HG02840 (cell line): ENCODE measurements around the gene HILPDA.
"Not testable (repeated sequence)": the region's sequence is repeated elsewhere in the genome, so short reads cannot be mapped to it uniquely, and the experiment has no call there.

Experiments
- ATAC-seq: cut with Tn5 transposase; IDR thresholded peaks from one replicate; pipeline ENCODE4 v1.9.1; 2021; ENCODE audit warnings: mild to moderate bottlenecking, moderate library complexity, moderate number of reproducible peaks; ENCODE audit not compliant: unreplicated experiment, low FRiP score

Gene HILPDA

DNA sequence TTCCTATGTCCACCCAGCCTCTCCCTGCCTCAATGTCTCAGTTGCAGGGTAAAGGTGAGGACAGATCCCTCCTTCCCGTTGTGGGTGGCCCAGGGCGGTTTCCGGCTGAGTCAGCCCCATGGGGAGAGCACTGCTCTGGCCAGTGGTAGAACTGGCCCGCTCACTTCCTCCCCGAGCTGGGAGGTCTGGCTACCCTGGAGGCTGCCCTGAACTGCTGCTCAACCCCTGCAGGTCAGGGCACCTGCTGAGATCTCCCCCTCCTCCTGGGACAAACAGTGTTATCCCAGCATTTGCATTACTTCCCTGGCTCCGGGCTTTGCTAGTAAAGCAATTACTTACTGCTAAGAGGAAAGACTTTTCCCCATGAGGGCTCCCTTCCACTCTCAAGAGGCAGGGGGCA lies 24.5 kb upstream of the HILPDA start:
- no peak for ATAC-seq

DNA sequence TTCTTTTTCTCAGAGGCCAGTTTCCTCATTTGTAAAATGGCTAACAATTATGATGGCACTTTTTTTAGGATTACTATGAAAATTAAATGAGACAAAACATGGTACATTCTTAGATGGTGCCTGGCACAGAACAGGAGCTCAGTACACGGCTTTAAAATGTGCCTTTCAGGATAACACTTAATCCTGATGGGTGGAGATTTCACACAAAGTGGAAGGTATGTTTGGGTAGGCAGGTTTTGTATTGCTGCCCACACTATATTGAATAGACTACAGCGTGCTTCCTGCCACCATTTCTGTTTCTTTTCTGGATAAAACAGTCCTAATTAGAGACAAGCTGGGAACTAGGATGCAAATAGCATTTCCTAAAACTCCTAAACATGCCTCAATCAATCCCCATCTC lies 23.9 kb upstream of the HILPDA start:
- ATAC-seq: no peak

DNA sequence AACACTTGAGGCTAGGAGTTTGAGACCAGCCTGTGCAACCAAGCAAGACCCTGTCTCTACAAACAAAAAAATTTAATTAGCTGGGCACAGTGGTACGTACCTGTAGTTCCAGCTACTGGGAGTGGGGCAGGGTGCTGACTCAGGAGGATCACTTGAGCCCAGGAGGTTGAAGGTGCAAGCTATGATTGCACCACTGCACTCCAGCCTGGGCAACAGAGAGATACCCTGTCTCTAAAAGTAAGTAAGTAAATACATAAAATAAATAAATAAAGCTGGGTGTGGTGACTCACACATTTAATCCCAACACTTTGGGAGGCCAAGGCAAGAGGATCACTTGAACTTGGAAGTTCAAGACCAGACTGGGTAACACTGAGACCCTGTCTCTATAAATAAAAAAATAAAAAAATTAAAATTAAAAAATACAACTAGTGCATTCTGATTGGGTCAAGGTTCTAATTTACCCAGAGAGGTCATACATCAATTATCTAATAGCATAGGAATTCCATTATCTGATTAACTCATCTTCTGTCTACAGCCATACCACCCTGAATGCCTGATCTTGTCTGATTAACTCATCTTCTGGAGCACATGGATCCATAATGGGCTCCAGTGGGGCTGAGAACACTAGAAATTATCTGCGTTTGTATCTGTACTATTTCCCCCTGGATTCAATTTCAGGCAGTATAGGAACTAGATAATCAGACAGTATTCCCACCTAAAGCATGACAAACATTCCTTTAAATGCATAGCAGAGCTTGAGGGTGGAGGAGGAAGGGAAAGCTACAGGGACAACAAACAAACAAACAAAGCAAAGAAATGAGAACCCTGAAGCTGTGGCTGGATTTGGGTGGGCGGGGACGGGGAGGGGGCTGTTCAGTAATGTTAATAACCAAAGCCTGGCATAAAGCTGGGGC lies 21.0 kb upstream of the HILPDA start:
- no peak for ATAC-seq

- ATAC-seq: no peak
Observed at GRCh38 chr7:128435327-128435686, 20.4 kb upstream of the HILPDA start.

DNA sequence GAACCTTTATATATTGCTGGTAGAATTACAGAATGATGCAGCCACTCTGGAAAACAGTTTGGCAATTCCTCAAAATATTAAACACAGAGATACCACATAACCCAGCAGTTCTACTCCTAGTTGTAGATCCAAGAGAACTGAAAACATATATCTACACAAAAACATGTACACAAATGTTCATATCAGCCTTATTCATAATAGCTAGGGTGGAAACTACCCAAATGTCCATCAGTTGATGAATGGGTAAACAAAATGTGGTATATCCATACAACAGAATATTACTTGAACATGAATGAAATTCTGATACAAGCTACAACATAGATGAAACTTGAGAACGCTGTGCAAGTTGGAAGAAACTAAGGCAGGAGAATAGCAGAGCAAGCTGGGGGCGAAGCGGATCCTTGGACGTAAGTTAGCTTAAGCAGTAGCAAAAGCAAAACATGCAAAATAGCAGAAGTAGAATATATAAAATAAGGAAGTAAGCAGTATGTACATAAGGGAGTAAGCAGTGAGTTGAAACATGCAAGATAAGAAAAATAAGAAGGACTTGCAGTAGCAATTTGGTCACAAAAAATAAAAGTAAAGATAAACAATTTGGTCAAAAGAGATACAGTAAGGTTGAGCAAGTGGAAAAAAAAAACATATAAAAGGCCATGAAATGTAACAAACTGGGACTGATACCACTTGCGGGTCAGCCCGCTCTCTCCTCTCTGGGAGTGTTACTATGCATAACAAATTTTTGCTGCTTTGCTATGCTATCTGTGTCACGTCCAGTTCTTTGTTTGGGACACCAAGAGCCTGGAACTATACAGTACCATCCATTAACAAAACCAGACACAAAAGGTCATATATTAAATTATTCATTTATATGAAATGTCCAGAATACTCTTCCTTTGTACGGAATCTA lies 18.0 kb upstream of the HILPDA start:
- ATAC-seq: peak; percentile 61

- ATAC-seq: no peak
Observed at GRCh38 chr7:128442356-128442755, 13.3 kb upstream of the HILPDA start.

DNA sequence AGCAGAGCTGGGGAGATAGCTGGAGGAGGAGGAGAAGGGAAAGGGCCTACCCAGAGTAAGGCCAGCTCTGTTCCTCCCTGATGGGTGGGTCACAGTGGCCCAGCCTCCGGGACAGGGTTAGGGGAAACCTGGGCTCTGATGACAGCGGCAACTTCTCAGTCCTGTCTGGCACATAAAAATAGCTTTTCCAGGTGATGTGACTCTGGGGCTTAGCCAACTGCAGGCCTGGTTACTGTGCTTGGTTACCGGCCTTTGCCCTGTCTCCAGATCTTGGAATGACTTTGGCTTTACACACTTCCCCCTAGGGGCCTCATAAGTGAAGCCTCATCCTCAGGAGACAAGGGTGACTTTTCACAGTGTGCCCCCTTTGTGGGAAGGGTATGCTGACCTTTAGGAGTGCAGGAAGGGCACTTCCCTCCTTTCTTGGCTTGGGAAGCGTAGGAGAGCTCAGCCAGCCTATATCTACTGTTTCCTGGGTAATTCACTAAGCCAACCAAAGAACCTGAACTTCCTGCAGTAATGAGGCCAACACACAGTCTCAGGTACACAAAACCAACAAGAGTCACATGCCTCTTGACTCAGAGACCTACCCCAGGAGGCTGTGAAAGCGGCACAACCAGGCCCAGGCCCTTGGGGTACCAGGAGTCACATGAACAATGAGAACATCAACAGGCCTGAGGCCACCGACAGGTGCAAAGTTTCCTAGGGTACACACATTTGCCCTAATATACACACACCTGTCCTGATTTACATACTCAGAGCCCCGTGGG lies 11.7 kb upstream of the HILPDA start:
- ATAC-seq: no peak

DNA sequence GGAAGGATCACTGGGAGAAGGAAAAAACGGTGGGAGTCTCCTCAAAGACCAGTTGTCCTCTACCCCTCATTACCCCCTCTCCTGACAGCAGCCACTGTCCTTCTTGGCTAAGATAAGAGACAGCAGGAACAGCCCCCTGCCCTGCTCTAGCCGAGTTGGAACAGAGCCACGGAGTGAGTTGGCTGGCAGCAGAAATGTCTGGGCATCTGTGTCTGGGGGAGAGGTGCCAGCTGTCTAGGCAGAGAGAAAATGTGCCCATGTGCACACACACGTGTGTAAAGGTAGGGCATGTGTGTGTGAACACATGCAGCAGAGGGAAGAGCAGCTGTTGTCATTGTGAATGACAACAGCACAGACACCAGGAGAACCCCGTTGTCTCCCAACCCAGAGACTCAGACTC lies 9.4 kb upstream of the HILPDA start:
- ATAC-seq: no peak

GRCh38 chr7:128447941-128448564 lies 7.6 kb upstream of the HILPDA start:
- ATAC-seq: no peak

DNA sequence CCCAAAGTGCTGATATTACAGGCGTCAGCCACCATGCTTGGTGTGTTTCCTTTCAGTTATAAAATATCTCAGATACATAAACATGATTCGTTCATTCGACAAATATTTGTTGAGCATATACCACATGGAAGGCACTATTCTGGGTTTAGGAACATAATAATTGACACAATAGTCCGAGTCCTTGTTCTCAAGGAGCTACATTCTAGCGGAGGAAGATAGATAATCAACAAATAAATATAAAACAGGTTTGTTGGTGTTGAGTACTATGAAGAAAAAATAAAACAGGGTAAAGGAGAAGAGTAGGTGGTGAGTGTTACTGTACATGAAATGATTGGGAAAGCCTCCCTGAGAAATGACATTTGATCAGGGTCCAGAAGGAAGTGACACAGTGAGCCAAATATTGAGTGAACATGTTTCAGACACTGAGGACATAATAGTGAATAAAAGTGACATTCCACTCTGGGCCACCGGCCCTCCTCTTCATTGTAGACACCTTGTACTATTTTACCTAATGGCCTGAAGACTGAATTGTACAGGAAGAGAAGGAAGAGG lies 6.9 kb upstream of the HILPDA start:
- no peak for ATAC-seq

- ATAC-seq: no peak
Observed at GRCh38 chr7:128450409-128450808, 5.3 kb upstream of the HILPDA start.

GRCh38 chr7:128450913-128451312 lies 4.8 kb upstream of the HILPDA start:
- no peak for ATAC-seq

DNA sequence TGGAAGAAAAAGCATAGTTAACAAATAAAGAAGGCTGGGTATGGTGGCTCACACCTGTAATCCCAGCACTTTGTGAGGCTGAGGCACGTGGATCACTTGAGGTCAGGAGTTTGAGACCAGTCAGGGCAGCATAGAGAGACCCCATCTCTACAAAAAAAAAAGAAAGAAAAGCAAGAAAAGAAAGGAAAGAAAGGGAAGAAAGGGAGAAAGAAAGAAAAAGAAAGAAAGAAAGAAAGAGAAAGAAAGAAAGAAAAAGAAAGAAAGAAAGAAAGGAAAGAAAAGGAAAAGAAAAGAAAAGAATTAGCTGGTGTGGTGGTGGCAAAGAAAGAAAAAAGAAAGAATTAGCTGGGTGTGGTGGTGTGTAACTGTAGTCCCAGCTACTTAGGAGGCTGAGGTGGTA lies 3.1 kb upstream of the HILPDA start:
- no peak for ATAC-seq

GRCh38 chr7:128453836-128454804 lies 1.6 kb upstream of the HILPDA start:
- no peak for ATAC-seq

- no peak for ATAC-seq
Observed at GRCh38 chr7:128454808-128455542, 703 bp upstream of the HILPDA start.

DNA sequence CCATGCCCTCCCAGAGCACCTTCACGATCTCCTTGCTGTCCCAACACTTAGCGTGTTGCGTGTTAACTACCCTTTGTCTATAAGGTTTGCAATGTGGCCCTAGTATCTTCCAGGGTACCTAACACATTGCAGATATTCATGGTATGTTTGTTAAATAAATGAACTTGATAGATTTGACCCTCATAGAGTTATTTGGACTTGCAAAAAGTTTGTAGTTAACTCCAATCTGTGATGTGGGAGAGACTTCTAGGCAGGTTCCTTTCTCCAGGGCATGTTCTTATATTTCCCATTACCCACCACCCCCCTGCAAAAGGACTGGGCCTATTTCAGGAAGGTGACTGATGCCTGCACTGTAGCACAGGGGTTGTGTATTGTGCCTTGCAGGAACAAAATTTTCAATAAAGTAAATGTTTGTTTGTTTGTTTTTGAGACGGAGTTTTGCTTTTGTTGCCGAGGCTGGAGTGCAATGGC lies 612 bp downstream of the HILPDA start:
- no peak for ATAC-seq

DNA sequence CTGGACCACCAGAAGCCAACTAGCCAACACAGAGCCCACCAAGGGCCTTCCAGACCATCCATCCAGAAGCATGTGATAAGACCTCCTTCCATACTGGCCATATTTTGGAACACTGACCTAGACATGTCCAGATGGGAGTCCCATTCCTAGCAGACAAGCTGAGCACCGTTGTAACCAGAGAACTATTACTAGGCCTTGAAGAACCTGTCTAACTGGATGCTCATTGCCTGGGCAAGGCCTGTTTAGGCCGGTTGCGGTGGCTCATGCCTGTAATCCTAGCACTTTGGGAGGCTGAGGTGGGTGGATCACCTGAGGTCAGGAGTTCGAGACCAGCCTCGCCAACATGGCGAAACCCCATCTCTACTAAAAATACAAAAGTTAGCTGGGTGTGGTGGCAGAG lies 1.7 kb downstream of the HILPDA start:
- ATAC-seq: not testable (repeated sequence)

DNA sequence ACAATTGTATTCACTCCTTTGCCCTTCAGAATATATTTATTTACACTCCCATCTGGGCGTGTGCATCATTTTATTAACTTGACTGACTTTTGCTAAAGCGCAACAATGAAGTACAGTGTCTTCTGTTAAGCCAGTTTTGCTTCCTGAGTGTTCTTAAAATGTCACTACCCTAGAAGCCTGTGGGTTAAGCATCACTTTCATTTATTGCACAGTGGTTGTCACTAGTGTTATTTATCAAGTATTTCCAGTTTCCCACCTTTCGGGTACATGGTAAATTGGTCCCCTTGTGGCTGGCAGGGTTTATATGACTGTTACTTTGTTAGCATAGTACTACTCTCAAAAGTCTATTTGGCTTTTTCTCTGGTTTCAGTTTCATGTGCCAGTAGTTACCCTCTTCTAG lies 3.3 kb downstream of the HILPDA start:
- ATAC-seq: peak; percentile 14
